Heart right ventricle (tissue), 16 donors: ENCODE results near the gene RUNDC1. TPM values are rescaled to one million over a fixed set of nuclear protein-coding genes. Genes with fewer than 3 reads are reported as not detected.
A peak's percentile ranks its signal among the peaks of the same experiment; 100 is the strongest.

ENCODE experiments used
- ATAC-seq, 8 donors: fragments of 200-7000 bp; cut with Tn5 transposase; one replicate each; pipeline ENCODE4 v1.9.1; 2020; ENCODE audit warnings: mild to moderate bottlenecking in 8 of 8, moderate library complexity in 8 of 8, moderate number of reproducible peaks in 1 of 8
- DNase-seq, 2 donors: peaks; one replicate each; pipeline ENCODE4 v3.0.0-alpha.2; 2020
- H3K27ac ChIP-seq, 10 donors: fragments of 200-600 bp; sonication (generic) in 2 of 10; one replicate each; pipeline versions ENCODE4 v1.5.0 to v1.8.0; 2020 to 2022; ENCODE audit warnings: mild to moderate bottlenecking in 3 of 10
- H3K27me3 ChIP-seq, 7 donors: fragments of 200-600 bp; one replicate each; pipeline ENCODE4 v1.8.0; 2021 to 2022; ENCODE audit warnings: mild to moderate bottlenecking in 2 of 7
- H3K36me3 ChIP-seq, 9 donors: fragments of 200-600 bp; sonication (generic) in 1 of 9; one replicate each; pipeline versions ENCODE4 v1.5.0 to v1.8.0; 2020 to 2022; ENCODE audit warnings: mild to moderate bottlenecking in 2 of 9
- H3K4me1 ChIP-seq, 9 donors: fragments of 200-600 bp; sonication (generic) in 1 of 9; one replicate each; pipeline versions ENCODE4 v1.5.0 to v1.8.0; 2020 to 2022; ENCODE audit warnings: mild to moderate bottlenecking in 4 of 9
- H3K4me3 ChIP-seq, 10 donors: fragments of 200-600 bp; sonication (generic) in 2 of 10; one replicate each; pipeline versions ENCODE4 v1.5.0 to v1.8.0; 2020 to 2022; ENCODE audit warnings: mild to moderate bottlenecking in 7 of 10, moderate library complexity in 2 of 10
- H3K9me3 ChIP-seq, 11 donors: fragments of 200-600 bp in 10 of 11; sonication (generic) in 2 of 11; one replicate each; pipeline versions ENCODE4 v1.5.0 to v1.8.0; 2013 to 2022; ENCODE audit warnings: mild to moderate bottlenecking in 2 of 11, control low read depth in 1 of 11, moderate library complexity in 1 of 11
- WGBS, 2 donors: extraction: QIAGEN DNeasy Blood & Tissue Kit; methylation state at CpG; one replicate each; pipeline ENCODE4 v1.1.7; 2013; ENCODE audit warnings: inconsistent platforms in 1 of 2; 5-methylcytosine and 5-hydroxymethylcytosine counted together
- intact Hi-C, 10 donors: fragments of 100-400 bp; cut with DNase I; formaldehyde crosslinking; loops; one replicate each; pipeline versions ENCODE4 v1.11.1 to v1.14.2; 2022
- polyA plus RNA-seq, 2 donors: library from polyadenylated mRNA; stranded (reverse); fragments of 200-250 nt; gene quantifications; one replicate each; pipeline ENCODE4 v1.2.3, GENCODE V29; 2013
- total RNA-seq, 10 donors: library from RNA; stranded (reverse); fragmentation: NEBNext Ultra II Directional in 3 of 10; extraction: Animal tissue kit (Norgen Biotek cat#: 25700) in 3 of 10; gene quantifications; one replicate each; pipeline versions ENCODE4 v1.2.1 to v1.2.4, GENCODE V29; 2021 to 2023
- TF ChIP-seq, protein P1 (sequence below), 9 donors: fragments of 200-600 bp; sonication (generic) in 2 of 9; IDR thresholded peaks; one replicate each; pipeline versions ENCODE4 v1.5.0 to v1.8.0; 2021 to 2022; ENCODE audit warnings: antibody characterized with exemption in 9 of 9, mild to moderate bottlenecking in 5 of 9, moderate library complexity in 1 of 9
- donor health status: Arrhythmogenic right ventricular cardiomyopathy.
- donor health status: ischemic (EF 13 %, LVEDD 7.1; RV severe dilation, severe dysfunction).
- donor health status: healthy with polysubstance abuse.
- donor health status: DM: no; HTN: yes; CAD: no.
- donor health status: DM: no; HTN: no; CAD: no.
- donor health status: ischemic (EF 25% LVEDD 6.9; RV normal size, moderate dysfunction).
- donor health status: ischemic (EF 25% LVEDD 5.7; RV mildly dilated, moderate dysfunction).
- donor health status: healthy.
- donor health status: DM: yes; HTN: yes; CAD: no.
- donor health status: Ischemic cardiomyopathy.
- donor health status: ischemic (EF 35%, LVEDD 5.7; RV mildly dilated, moderate dysfunction).
- donor health status: nonischemic (EF 11% LVEDD 7.7; RV severe dilation, severe dysfunction).
- donor health status: DM: yes; HTN: yes; CAD: no.
- donor health status: PGD.
- donor health status: ischemic (EF 29% LVEDD 5.4; RV normal size, mild dysfunction).
- donor health status: nonischemic (EF 23%, LVEDD 6.1; RV moderate dilation, normal function).

RUNDC1 gene
- total and polyA plus RNA-seq, 12 donors = 5.6 to 21.0 (median 10.9) TPM

DNA sequence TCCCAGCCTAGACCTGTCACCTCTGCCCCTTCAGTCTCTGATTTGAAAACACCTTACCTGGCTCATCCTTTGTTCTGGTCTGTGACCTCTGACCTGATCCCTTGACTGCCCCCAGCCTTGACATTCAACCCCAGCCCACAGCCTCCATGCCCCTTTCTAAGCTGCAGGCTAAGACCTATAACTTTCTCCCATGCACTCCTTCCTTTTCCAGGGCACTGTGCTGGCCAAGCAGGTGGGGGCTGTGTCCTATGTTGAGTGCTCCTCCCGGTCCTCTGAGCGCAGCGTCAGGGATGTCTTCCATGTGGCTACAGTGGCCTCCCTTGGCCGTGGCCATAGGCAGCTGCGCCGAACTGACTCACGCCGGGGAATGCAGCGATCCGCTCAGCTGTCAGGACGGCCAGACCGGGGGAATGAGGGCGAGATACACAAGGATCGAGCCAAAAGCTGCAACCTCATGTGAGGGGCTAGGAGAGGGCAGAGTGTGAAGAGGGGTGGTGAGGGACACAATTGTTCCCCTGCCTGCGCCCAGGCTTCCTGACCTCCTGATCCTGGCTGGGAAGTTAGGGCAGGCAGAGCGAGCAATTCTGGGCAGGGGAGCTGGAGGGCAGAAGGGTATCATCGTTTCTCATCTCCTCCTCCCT lies 48.0 kb downstream of the RUNDC1 start:
- Histone ChIP-seq H3K27ac (no peak overlapping the region), H3K4me3 (no peak overlapping the region), H3K4me1 (peaks cover 0 to 12% (median 6%) of the 10 kb centered on the region in 9 donors), H3K9me3 (no peaks in the 10 kb centered on the region), H3K36me3 (no peaks in the 10 kb centered on the region), H3K27me3 (no peaks in the 10 kb centered on the region)
- intact Hi-C loops = loop anchor here in 7 of 10 donors (5.0 to 10.0 kb wide), 6 partner anchors 59 to 336 kb away; partner anchors contain the start of genes BRCA1 (in 5 of the 7) and NBR1 (in 1 of the 7)
- ATAC-seq (no peak), DNase-seq (no peak)
- 82 to 83% methylated on average over 17 of the region's 17 CpGs for WGBS, 2 donors
- TF ChIP-seq, protein P1, sequence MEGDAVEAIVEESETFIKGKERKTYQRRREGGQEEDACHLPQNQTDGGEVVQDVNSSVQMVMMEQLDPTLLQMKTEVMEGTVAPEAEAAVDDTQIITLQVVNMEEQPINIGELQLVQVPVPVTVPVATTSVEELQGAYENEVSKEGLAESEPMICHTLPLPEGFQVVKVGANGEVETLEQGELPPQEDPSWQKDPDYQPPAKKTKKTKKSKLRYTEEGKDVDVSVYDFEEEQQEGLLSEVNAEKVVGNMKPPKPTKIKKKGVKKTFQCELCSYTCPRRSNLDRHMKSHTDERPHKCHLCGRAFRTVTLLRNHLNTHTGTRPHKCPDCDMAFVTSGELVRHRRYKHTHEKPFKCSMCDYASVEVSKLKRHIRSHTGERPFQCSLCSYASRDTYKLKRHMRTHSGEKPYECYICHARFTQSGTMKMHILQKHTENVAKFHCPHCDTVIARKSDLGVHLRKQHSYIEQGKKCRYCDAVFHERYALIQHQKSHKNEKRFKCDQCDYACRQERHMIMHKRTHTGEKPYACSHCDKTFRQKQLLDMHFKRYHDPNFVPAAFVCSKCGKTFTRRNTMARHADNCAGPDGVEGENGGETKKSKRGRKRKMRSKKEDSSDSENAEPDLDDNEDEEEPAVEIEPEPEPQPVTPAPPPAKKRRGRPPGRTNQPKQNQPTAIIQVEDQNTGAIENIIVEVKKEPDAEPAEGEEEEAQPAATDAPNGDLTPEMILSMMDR (IDR thresholded peaks at IDR 0.05) = no peak

DNA sequence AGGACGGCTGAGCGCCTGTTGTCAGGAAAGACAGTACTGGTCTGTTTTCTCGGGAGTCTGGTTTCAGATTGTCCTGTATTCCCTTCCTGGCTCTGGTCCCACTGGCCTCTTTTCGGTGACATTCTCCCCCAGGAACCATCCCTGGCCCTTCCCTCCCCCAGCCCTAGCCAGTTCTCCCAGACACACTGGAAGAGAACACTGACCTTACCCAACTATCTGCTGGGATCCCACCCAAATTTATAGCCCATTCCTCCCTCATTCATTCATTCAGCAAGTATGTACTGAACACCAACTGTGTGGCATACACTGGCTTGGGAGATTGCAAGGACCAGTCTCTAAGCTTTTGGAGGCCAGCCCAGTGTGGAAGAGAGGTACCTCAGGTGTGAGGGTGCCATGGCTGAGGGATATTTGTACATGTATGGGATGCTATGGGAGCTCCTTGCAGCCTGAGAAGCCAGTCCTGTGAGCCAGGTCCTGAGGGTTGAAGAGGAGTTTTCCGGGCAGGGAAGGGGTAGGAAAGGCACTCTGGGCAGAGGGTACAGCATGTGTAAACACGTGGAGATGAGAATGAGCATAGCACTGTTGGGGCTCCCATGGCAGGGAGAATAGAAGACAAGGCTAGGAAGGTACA lies 49.9 kb downstream of the RUNDC1 start:
- intact Hi-C loops = loop anchor here in 2 of 10 donors (10.0 kb wide), 2 partner anchors 85 to 315 kb away; no protein-coding TSS in a partner anchor
- Histone ChIP-seq H3K4me1 (peaks cover 0 to 3% (median 0%) of the 10 kb centered on the region in 9 donors), H3K27ac (peak overlapping the region in 3 of 10 donors; percentile 19 to 57 (median 34)), H3K9me3 (no peaks in the 10 kb centered on the region), H3K27me3 (no peaks in the 10 kb centered on the region), H3K4me3 (no peak overlapping the region), H3K36me3 (no peaks in the 10 kb centered on the region)
- DNase-seq (no peak), ATAC-seq (peak in 2 of 8 donors; percentile 15 to 31)
- 67 to 69% methylated on average over 6 of the region's 6 CpGs for WGBS, 2 donors
- TF ChIP-seq, protein P1 (IDR thresholded peaks at IDR 0.05) = no peak

DNA sequence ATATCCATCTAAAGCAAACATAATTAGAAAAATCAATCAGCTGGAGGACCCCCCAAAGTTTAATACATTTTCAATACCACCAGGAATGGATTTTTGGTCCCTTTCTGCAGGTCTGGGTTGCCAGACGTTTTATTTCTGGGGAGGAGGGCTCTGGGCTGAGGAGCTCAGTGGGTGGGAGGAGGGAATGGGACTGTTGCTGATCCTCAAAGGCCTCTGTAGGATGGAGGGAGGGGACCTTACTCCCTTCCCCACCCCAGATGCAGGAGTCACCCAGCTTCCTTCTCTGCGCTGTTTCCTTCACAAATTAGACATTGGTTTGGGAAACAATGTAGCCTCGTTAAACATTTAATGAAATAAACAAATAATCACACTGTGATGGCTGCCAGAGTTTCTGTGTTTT lies 51.3 kb downstream of the RUNDC1 start:
- intact Hi-C loops = loop anchor here in 2 of 10 donors (10.0 kb wide), 2 partner anchors 83 to 313 kb away; no protein-coding TSS in a partner anchor
- ATAC-seq = no peak
- Histone ChIP-seq H3K4me1 (no peaks in the 10 kb centered on the region), H3K4me3 (no peak overlapping the region), H3K9me3 (no peaks in the 10 kb centered on the region), H3K27me3 (no peaks in the 10 kb centered on the region), H3K36me3 (no peaks in the 10 kb centered on the region), H3K27ac (no peak overlapping the region)
- DNase-seq = no peak
- TF ChIP-seq, protein P1 (IDR thresholded peaks at IDR 0.05) = no peak
- 89 to 94% methylated on average over 3 of the region's 3 CpGs for WGBS, 2 donors

DNA sequence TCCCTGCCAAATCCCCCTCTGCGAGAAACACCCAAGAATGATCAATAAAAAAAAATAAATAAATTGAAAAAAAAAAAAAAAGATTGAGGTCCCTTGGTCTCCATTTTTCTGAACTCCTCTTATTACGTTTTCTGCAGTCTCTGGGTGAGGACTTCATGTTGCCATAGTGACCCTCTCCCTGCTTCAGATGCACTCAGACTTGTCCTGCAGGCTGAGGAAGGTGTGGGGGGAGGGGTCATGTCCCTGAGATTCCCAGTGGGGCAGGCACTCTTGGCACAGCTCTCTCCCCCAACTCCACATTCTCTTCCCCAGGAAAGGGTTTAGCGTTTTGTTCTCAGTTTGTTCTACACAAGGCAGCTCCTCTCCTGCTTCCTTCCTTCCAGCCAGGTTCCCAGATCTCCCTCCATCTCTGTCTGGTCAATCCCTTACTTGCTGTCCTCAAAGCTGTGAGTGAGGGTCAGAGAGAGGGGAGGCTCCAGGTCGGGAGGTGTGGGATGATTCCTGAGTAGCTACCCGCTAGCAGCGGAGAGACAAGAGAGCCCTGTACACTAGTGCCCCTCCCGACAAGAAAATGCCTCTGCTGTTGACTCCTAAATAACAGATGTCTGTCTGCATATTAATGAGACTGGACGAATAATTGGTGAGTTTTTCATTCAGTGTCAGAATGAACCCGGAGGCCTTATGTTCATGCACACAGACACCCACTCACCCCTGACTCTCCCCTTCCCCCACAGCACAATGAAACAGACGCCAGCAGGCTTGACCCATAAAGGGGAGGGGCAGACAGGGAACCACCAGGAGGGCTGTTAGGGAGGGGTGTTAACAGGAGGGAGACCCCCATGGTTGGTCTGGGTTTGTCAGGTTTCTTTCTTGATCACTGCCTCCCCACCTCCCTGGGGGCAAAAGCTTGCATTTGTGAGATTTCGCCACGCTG lies 53.9 kb downstream of the RUNDC1 start:
- intact Hi-C loops = loop anchor here in 2 of 10 donors (10.0 kb wide), 2 partner anchors 81 to 311 kb away; no protein-coding TSS in a partner anchor
- no peaks in the 10 kb centered on the region for H3K27me3 ChIP-seq
- WGBS, 2 donors = 52 to 55% methylated on average over 12 of the region's 12 CpGs
- TF ChIP-seq, protein P1 (IDR thresholded peaks at IDR 0.05) = no peak
- ATAC-seq (no peak), DNase-seq (no peak)
- no peaks in the 10 kb centered on the region for H3K36me3 ChIP-seq
- H3K27ac ChIP-seq = no peak overlapping the region
- H3K4me3 ChIP-seq = no peak overlapping the region
- H3K4me1 ChIP-seq = no peaks in the 10 kb centered on the region
- H3K9me3 ChIP-seq = no peaks in the 10 kb centered on the region
